ENCODE measurements around the gene JPH3.

GRCh38 chr16:87552772-87553573 is 49.3 kb upstream of the JPH3 start:
- no peak for TF ChIP-seq POLR2A (IDR thresholded peaks at IDR 0.05)
- TF ChIP-seq, protein P1, sequence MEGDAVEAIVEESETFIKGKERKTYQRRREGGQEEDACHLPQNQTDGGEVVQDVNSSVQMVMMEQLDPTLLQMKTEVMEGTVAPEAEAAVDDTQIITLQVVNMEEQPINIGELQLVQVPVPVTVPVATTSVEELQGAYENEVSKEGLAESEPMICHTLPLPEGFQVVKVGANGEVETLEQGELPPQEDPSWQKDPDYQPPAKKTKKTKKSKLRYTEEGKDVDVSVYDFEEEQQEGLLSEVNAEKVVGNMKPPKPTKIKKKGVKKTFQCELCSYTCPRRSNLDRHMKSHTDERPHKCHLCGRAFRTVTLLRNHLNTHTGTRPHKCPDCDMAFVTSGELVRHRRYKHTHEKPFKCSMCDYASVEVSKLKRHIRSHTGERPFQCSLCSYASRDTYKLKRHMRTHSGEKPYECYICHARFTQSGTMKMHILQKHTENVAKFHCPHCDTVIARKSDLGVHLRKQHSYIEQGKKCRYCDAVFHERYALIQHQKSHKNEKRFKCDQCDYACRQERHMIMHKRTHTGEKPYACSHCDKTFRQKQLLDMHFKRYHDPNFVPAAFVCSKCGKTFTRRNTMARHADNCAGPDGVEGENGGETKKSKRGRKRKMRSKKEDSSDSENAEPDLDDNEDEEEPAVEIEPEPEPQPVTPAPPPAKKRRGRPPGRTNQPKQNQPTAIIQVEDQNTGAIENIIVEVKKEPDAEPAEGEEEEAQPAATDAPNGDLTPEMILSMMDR (IDR thresholded peaks at IDR 0.05), result no peak
